ENCODE results near the gene NLRC5. TPM values are rescaled to one million over a fixed set of nuclear protein-coding genes. Genes with fewer than 3 reads are reported as not detected.

Gene NLRC5
- total RNA-seq, 2 experiments from 2014 or later: 424 to 434 TPM

DNA sequence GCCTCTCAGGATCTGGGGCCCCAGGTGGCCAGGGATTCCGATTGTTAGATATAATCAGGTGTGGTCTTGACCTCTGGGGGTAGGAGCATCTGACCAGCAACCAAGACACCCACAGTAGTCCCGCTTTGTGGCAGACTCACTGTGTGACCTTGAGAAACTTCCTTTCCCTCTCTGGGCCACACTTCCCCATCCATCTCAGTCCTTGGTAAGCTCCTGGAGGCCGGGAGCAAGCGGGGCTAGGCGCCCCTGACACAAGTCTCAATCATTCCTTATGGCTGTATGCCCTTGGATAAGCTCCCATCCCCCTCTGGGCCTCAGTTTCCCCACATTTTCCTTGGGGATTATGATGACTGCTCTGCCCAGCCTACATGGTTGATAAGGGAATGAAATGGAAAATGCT lies 124.3 kb downstream of the NLRC5 start:
- no peaks in the 10 kb centered on the region for H3K36me3 ChIP-seq (ENCODE audit: insufficient read depth, low read length)
- H3K4me3 ChIP-seq (ENCODE audit: low read length): no peak overlapping the region
- H3K4me1 ChIP-seq (ENCODE audit: insufficient read depth, low read length): no peaks in the 10 kb centered on the region
- no peaks in the 10 kb centered on the region for H3K9me3 ChIP-seq (ENCODE audit: control insufficient read depth in 1 of 2, insufficient read depth in 1 of 2, low read length in 2 of 2)
- TF ChIP-seq, protein P1, sequence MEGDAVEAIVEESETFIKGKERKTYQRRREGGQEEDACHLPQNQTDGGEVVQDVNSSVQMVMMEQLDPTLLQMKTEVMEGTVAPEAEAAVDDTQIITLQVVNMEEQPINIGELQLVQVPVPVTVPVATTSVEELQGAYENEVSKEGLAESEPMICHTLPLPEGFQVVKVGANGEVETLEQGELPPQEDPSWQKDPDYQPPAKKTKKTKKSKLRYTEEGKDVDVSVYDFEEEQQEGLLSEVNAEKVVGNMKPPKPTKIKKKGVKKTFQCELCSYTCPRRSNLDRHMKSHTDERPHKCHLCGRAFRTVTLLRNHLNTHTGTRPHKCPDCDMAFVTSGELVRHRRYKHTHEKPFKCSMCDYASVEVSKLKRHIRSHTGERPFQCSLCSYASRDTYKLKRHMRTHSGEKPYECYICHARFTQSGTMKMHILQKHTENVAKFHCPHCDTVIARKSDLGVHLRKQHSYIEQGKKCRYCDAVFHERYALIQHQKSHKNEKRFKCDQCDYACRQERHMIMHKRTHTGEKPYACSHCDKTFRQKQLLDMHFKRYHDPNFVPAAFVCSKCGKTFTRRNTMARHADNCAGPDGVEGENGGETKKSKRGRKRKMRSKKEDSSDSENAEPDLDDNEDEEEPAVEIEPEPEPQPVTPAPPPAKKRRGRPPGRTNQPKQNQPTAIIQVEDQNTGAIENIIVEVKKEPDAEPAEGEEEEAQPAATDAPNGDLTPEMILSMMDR (IDR thresholded peaks at IDR 0.05): no peak
- ATAC-seq (ENCODE audit: poor library complexity) (no peak), DNase-seq (no peak)
- no peaks in the 10 kb centered on the region for H3K4me1 Mint-ChIP-seq (ENCODE audit: low read depth)
- no peaks in the 10 kb centered on the region for H3K9me3 Mint-ChIP-seq
- H3K27me3 ChIP-seq (ENCODE audit: control insufficient read depth in 1 of 2, insufficient read depth in 2 of 2, low read length in 2 of 2): no peaks in the 10 kb centered on the region
- no peaks in the 10 kb centered on the region for H3K36me3 Mint-ChIP-seq (ENCODE audit: low read depth)
- H3K27ac ChIP-seq (ENCODE audit: low read depth in 1 of 2, low read length in 2 of 2): no peak overlapping the region
- intact Hi-C loops (cut with DNase I, micrococcal nuclease): no loop called here
- CTCF ChIA-PET: no interaction called here
- POLR2A ChIA-PET: no interaction called here
- no peaks in the 10 kb centered on the region for H3K27me3 Mint-ChIP-seq
- no peak overlapping the region for H3K27ac Mint-ChIP-seq
- H3K4me3 Mint-ChIP-seq: no peak overlapping the region

DNA sequence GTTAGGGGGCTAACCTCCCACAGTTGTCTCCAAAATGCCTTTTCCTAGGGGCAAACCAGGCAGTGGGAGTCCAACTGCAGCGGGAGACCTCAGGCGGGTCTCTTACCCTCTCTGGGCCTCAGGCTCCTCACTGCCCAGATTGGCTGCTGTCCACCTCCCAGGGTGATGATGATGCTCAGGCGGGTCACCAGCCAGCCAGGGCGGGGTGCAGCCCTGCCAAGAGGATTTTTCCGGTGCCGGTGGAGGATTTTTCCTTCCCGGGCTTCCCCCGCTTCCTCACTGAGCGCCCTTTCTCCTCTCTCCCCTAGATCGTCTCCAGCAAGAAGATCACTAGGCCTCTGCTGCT lies 125.8 kb downstream of the NLRC5 start:
- Histone ChIP-seq H3K27ac (ENCODE audit: low read depth in 1 of 2, low read length in 2 of 2) (no peak overlapping the region), H3K27me3 (ENCODE audit: control insufficient read depth in 1 of 2, insufficient read depth in 2 of 2, low read length in 2 of 2) (no peaks in the 10 kb centered on the region), H3K4me3 (ENCODE audit: low read length) (no peak overlapping the region), H3K4me1 (ENCODE audit: insufficient read depth, low read length) (no peaks in the 10 kb centered on the region), H3K9me3 (ENCODE audit: control insufficient read depth in 1 of 2, insufficient read depth in 1 of 2, low read length in 2 of 2) (no peaks in the 10 kb centered on the region), H3K36me3 (ENCODE audit: insufficient read depth, low read length) (no peaks in the 10 kb centered on the region)
- ChIA-PET POLR2A (no interaction called here), CTCF (no interaction called here)
- H3K27ac Mint-ChIP-seq: no peak overlapping the region
- TF ChIP-seq, protein P1 (IDR thresholded peaks at IDR 0.05): no peak
- no peaks in the 10 kb centered on the region for H3K4me1 Mint-ChIP-seq (ENCODE audit: low read depth)
- no peaks in the 10 kb centered on the region for H3K36me3 Mint-ChIP-seq (ENCODE audit: low read depth)
- H3K4me3 Mint-ChIP-seq: no peak overlapping the region
- no peaks in the 10 kb centered on the region for H3K9me3 Mint-ChIP-seq
- ATAC-seq (ENCODE audit: poor library complexity) (no peak), DNase-seq (no peak)
- intact Hi-C loops (cut with DNase I, micrococcal nuclease): no loop called here
- H3K27me3 Mint-ChIP-seq: no peaks in the 10 kb centered on the region

DNA sequence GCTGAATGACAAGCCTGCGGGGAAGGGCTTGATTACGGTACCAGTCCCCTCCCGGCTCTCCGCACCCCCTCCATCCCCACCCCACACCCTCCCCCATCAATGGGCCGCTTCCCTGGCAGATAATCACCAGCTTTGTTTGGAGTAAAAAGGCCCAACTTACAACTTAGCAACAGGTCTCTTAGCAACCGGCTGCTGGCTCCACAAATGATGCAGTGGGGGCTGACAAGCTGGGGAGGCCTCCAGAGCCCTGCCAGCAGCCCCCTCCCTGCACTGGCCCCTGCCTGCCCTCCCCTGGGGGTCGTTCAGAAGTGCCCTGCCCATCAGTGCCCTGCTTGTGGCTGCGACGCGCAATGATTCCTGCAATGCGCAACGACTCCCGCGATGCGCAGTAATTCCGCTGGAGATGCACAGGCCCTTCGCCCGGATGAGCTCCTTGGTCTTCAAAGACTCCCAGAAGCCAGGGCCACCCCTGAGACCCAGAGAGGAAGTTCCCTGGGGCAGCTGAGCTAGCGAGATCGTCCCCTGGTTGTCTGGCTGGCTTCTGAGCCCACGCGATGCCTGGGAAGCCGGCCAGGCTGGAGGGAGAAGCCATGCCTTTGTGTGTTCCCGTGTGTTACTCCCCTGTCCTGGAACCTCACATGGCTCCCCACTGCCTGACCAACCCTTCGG lies 126.3 kb downstream of the NLRC5 start:
- CTCF ChIA-PET: no interaction called here
- Histone ChIP-seq H3K4me3 (ENCODE audit: low read length) (no peak overlapping the region), H3K27ac (ENCODE audit: low read depth in 1 of 2, low read length in 2 of 2) (no peak overlapping the region), H3K4me1 (ENCODE audit: insufficient read depth, low read length) (no peaks in the 10 kb centered on the region), H3K27me3 (ENCODE audit: control insufficient read depth in 1 of 2, insufficient read depth in 2 of 2, low read length in 2 of 2) (no peaks in the 10 kb centered on the region), H3K9me3 (ENCODE audit: control insufficient read depth in 1 of 2, insufficient read depth in 1 of 2, low read length in 2 of 2) (no peaks in the 10 kb centered on the region), H3K36me3 (ENCODE audit: insufficient read depth, low read length) (no peaks in the 10 kb centered on the region)
- H3K27ac Mint-ChIP-seq: no peak overlapping the region
- TF ChIP-seq, protein P1 (IDR thresholded peaks at IDR 0.05): no peak
- no peaks in the 10 kb centered on the region for H3K9me3 Mint-ChIP-seq
- POLR2A ChIA-PET: no interaction called here
- DNase-seq: no peak
- no peak for ATAC-seq (ENCODE audit: poor library complexity)
- H3K27me3 Mint-ChIP-seq: no peaks in the 10 kb centered on the region
- no peak overlapping the region for H3K4me3 Mint-ChIP-seq
- intact Hi-C loops (cut with DNase I, micrococcal nuclease): no loop called here
- no peaks in the 10 kb centered on the region for H3K36me3 Mint-ChIP-seq (ENCODE audit: low read depth)
- no peaks in the 10 kb centered on the region for H3K4me1 Mint-ChIP-seq (ENCODE audit: low read depth)
